ENCODE measurements around the gene POC1B. TPM values are rescaled to one million over a fixed set of nuclear protein-coding genes. Genes with fewer than 3 reads are reported as not detected.

POC1B gene
- total RNA-seq, 4 donors from 2014 or later: 7.3 to 8.9 (median 7.8) TPM

- intact Hi-C loops (cut with DNase I; ENCODE audit: low total_unique reads): no loop called here
Observed at GRCh38 chr12:89437231-89437630, 88.6 kb downstream of the POC1B start.

GRCh38 chr12:89436062-89436461 is 89.8 kb downstream of the POC1B start:
- DNase-seq: no peak
- ATAC-seq: no peak
- Histone ChIP-seq H3K9me3 (no peaks in the 10 kb centered on the region), H3K4me3 (no peak overlapping the region), H3K27me3 (no peaks in the 10 kb centered on the region), H3K36me3 (no peaks in the 10 kb centered on the region), H3K4me1 (no peaks in the 10 kb centered on the region), H3K27ac (no peak overlapping the region)
- TF ChIP-seq CTCF (IDR thresholded peaks at IDR 0.05 in 4 of 5, conservative IDR thresholded peaks at IDR 0.05 in 1 of 5) (no peak), POLR2A (IDR thresholded peaks at IDR 0.05) (no peak)
- in situ Hi-C loops (cut with MboI; ENCODE audit: low sequenced_read_pairs in 4 of 4): no loop called here
- intact Hi-C loops (cut with DNase I; ENCODE audit: low total_unique reads): no loop called here

More at GRCh38 chr12:89437231-89437630, 88.6 kb downstream of the POC1B start:
- Histone ChIP-seq H3K36me3 (no peaks in the 10 kb centered on the region), H3K27ac (no peak overlapping the region), H3K27me3 (no peaks in the 10 kb centered on the region), H3K4me1 (no peaks in the 10 kb centered on the region), H3K4me3 (no peak overlapping the region), H3K9me3 (no peaks in the 10 kb centered on the region)
- in situ Hi-C loops (cut with MboI; ENCODE audit: low sequenced_read_pairs in 4 of 4): no loop called here
- TF ChIP-seq CTCF (IDR thresholded peaks at IDR 0.05 in 4 of 5, conservative IDR thresholded peaks at IDR 0.05 in 1 of 5) (no peak), POLR2A (IDR thresholded peaks at IDR 0.05) (no peak)
- DNase-seq (no peak), ATAC-seq (no peak)

GRCh38 chr12:89433634-89434033 is 92.2 kb downstream of the POC1B start:
- DNase-seq: no peak
- H3K4me3 ChIP-seq: no peak overlapping the region
- no peaks in the 10 kb centered on the region for H3K27me3 ChIP-seq
- H3K4me1 ChIP-seq: no peaks in the 10 kb centered on the region
- in situ Hi-C loops (cut with MboI; ENCODE audit: low sequenced_read_pairs in 4 of 4): no loop called here
- no peak overlapping the region for H3K27ac ChIP-seq
- H3K36me3 ChIP-seq: no peaks in the 10 kb centered on the region
- intact Hi-C loops (cut with DNase I; ENCODE audit: low total_unique reads): no loop called here
- TF ChIP-seq CTCF (IDR thresholded peaks at IDR 0.05 in 4 of 5, conservative IDR thresholded peaks at IDR 0.05 in 1 of 5) (no peak), POLR2A (IDR thresholded peaks at IDR 0.05) (no peak)
- ATAC-seq: no peak
- no peaks in the 10 kb centered on the region for H3K9me3 ChIP-seq

GRCh38 chr12:89432396-89432795 is 93.5 kb downstream of the POC1B start:
- no peak overlapping the region for H3K27ac ChIP-seq
- no peak overlapping the region for H3K4me3 ChIP-seq
- intact Hi-C loops (cut with DNase I; ENCODE audit: low total_unique reads) (no loop called here), in situ Hi-C loops (cut with MboI; ENCODE audit: low sequenced_read_pairs in 4 of 4) (no loop called here)
- H3K9me3 ChIP-seq: no peaks in the 10 kb centered on the region
- DNase-seq (no peak), ATAC-seq (no peak)
- no peaks in the 10 kb centered on the region for H3K4me1 ChIP-seq
- H3K27me3 ChIP-seq: no peaks in the 10 kb centered on the region
- no peaks in the 10 kb centered on the region for H3K36me3 ChIP-seq
- TF ChIP-seq POLR2A (IDR thresholded peaks at IDR 0.05) (no peak), CTCF (IDR thresholded peaks at IDR 0.05 in 4 of 5, conservative IDR thresholded peaks at IDR 0.05 in 1 of 5) (no peak)

GRCh38 chr12:89429528-89429927 is 96.3 kb downstream of the POC1B start:
- DNase-seq (no peak), ATAC-seq (no peak)
- TF ChIP-seq POLR2A (IDR thresholded peaks at IDR 0.05) (no peak), CTCF (IDR thresholded peaks at IDR 0.05 in 4 of 5, conservative IDR thresholded peaks at IDR 0.05 in 1 of 5) (no peak)
- Histone ChIP-seq H3K27me3 (no peaks in the 10 kb centered on the region), H3K27ac (no peak overlapping the region), H3K4me3 (no peak overlapping the region), H3K4me1 (no peaks in the 10 kb centered on the region), H3K36me3 (peaks cover 0 to 6% of the 10 kb centered on the region in 2 donors), H3K9me3 (no peaks in the 10 kb centered on the region)
- in situ Hi-C loops (cut with MboI; ENCODE audit: low sequenced_read_pairs in 4 of 4) (no loop called here), intact Hi-C loops (cut with DNase I; ENCODE audit: low total_unique reads) (no loop called here)
